B cell (primary cell): Measurements from ENCODE around the gene FGF5. TPM values are rescaled to one million over a fixed set of nuclear protein-coding genes. Genes with fewer than 3 reads are reported as not detected.

Source experiments
- ATAC-seq: fragments of 200-7000 bp; cut with Tn5 transposase; one replicate; pipeline ENCODE4 v1.10.0; 2021; ENCODE audit warnings: low read depth, mild to moderate bottlenecking, moderate number of reproducible peaks, moderate library complexity
- CTCF ChIA-PET: fragments of 350-600 bp; sonication (Branson Sonifier 250); formaldehyde crosslinking; loops from one replicate; lab custom pipeline; 2021; ENCODE audit warnings: antibody characterized with exemption, inconsistent platforms; lab: Charles Lee
- POLR2A ChIA-PET: fragments of 350-600 bp; sonication (Branson Sonifier 250); formaldehyde crosslinking; loops from one replicate; lab custom pipeline; 2021; ENCODE audit warnings: antibody characterized with exemption; lab: Charles Lee
- DNase-seq: peaks from one replicate; pipeline ENCODE4 v3.0.0; 2013
- H2AFZ ChIP-seq: 2 replicates; pipeline ENCODE4 v1.6.1; 2012; ENCODE audit warnings: mild to moderate bottlenecking, low read depth, low read length; ENCODE audit not compliant: insufficient read depth, poor library complexity, severe bottlenecking
- H3K27ac ChIP-seq, 2 donors: 1 replicate in 1 of 2; 2 replicates in 1 of 2; pipeline ENCODE4 v1.5.1; 2012 to 2013; ENCODE audit warnings: low read length in 2 of 2, mild to moderate bottlenecking in 2 of 2, moderate library complexity in 1 of 2
- H3K27me3 ChIP-seq, 4 experiments: fragments of 200-600 bp in 1 of 4; sonication (generic) in 1 of 4; replicated peaks in 1 of 4; 1 replicate in 2 of 4; 2 replicates in 2 of 4; pipeline versions ENCODE4 v1.6.1 to v1.7.0; 2013 to 2016; ENCODE audit warnings: low read length in 3 of 4, mild to moderate bottlenecking in 2 of 4, mixed read lengths in 1 of 4, moderate library complexity in 1 of 4; ENCODE audit not compliant: insufficient read depth in 4 of 4, control insufficient read depth in 3 of 4; ENCODE audit errors: control extremely low read depth in 1 of 4
- H3K36me3 ChIP-seq, 2 experiments: replicated peaks in 1 of 2; 1 replicate in 1 of 2; 2 replicates in 1 of 2; pipeline versions ENCODE4 v1.6.1 to v1.7.1; 2013; ENCODE audit warnings: low read length in 1 of 2; ENCODE audit not compliant: insufficient read depth in 2 of 2, control insufficient read depth in 1 of 2; ENCODE audit errors: control extremely low read depth in 1 of 2, extremely low read depth in 1 of 2
- H3K4me1 ChIP-seq, 2 donors: fragments of 200-600 bp in 1 of 2; sonication (generic) in 1 of 2; 1 replicate in 1 of 2; 2 replicates in 1 of 2; pipeline versions ENCODE4 v1.5.1 to v1.6.1; 2013 to 2017; ENCODE audit warnings: low read length in 2 of 2; ENCODE audit not compliant: control insufficient read depth in 2 of 2, insufficient read depth in 2 of 2
- H3K4me2 ChIP-seq: replicated peaks from 2 replicates; pipeline ENCODE3; 2012; ENCODE audit warnings: mild to moderate bottlenecking, low read depth, low read length; ENCODE audit not compliant: poor library complexity, severe bottlenecking
- H3K4me3 ChIP-seq, 5 experiments: fragments of 200-600 bp in 1 of 5; sonication (generic) in 1 of 5; 1 replicate in 3 of 5; 2 replicates in 2 of 5; pipeline versions ENCODE4 v1.5.1 to v1.7.0; 2011 to 2016; ENCODE audit warnings: low read length in 4 of 5, mild to moderate bottlenecking in 4 of 5, low read depth in 2 of 5, control low read depth in 1 of 5, moderate library complexity in 1 of 5; ENCODE audit not compliant: insufficient read depth in 1 of 5; ENCODE audit errors: control extremely low read depth in 1 of 5, extremely low read depth in 1 of 5
- H3K79me2 ChIP-seq: fragments of 200-600 bp; sonication (generic); one replicate; pipeline ENCODE4 v1.6.0; 2016; ENCODE audit warnings: low read length; ENCODE audit not compliant: control insufficient read depth, insufficient read depth
- H3K9ac ChIP-seq: fragments of 200-600 bp; sonication (generic); 2 replicates; pipeline ENCODE4 v1.6.1; 2017; ENCODE audit warnings: mild to moderate bottlenecking, low read length, moderate library complexity
- H3K9me3 ChIP-seq, 3 donors: one replicate each; pipeline versions ENCODE4 v1.6.1 to v1.7.1; 2013; ENCODE audit warnings: low read length in 2 of 3; ENCODE audit not compliant: control insufficient read depth in 2 of 3, insufficient read depth in 1 of 3; ENCODE audit errors: control extremely low read depth in 1 of 3
- H4K20me1 ChIP-seq: 2 replicates; pipeline ENCODE4 v1.6.0; 2012; ENCODE audit warnings: mild to moderate bottlenecking, low read length; ENCODE audit not compliant: insufficient read depth, control insufficient read depth, poor library complexity, severe bottlenecking
- H3K27ac Mint-ChIP-seq: one replicate; pipeline ENCODE4 v1.8.0; 2021; ENCODE audit warnings: mixed read lengths
- H3K27me3 Mint-ChIP-seq: one replicate; pipeline ENCODE4 v1.8.0; 2021; ENCODE audit warnings: mixed read lengths
- H3K4me1 Mint-ChIP-seq: one replicate; pipeline ENCODE4 v1.8.0; 2021; ENCODE audit warnings: mixed read lengths
- H3K4me3 Mint-ChIP-seq: one replicate; pipeline ENCODE4 v1.8.0; 2021; ENCODE audit warnings: mixed read lengths
- H3K9me3 Mint-ChIP-seq: one replicate; pipeline ENCODE4 v1.8.0; 2022; ENCODE audit warnings: mixed read lengths; ENCODE audit not compliant: insufficient read depth
- CTCF ChIP-seq: fragments of 200-600 bp; IDR thresholded peaks from one replicate; pipeline ENCODE4 v1.8.0; 2022; ENCODE audit warnings: antibody characterized with exemption, mild to moderate bottlenecking
- EZH2 ChIP-seq: IDR thresholded peaks from 2 replicates; pipeline ENCODE4 v1.6.1; 2012; ENCODE audit warnings: borderline replicate concordance, low read depth, mild to moderate bottlenecking, moderate library complexity, low read length; ENCODE audit not compliant: insufficient read depth, poor library complexity, severe bottlenecking
- WGBS: methylation state at CpG from one replicate; pipeline ENCODE4 v1.1.5; 2013; ENCODE audit warnings: missing lambda C conversion rate; ENCODE audit not compliant: insufficient coverage; 5-methylcytosine and 5-hydroxymethylcytosine counted together
- intact Hi-C: fragments of 100-400 bp; cut with micrococcal nuclease; formaldehyde crosslinking; loops from one replicate; pipeline ENCODE4 v1.10.0; 2022
- polyA plus RNA-seq: library from polyadenylated mRNA; depleted of rRNA; stranded (reverse); fragments of >200 nt; gene quantifications from 2 replicates; pipeline ENCODE4 v1.2.3, GENCODE V29; 2012
- total RNA-seq, 2 donors: library from RNA; stranded (reverse); fragments of 120-200 nt in 1 of 2; gene quantifications; 1 replicate in 1 of 2; 2 replicates in 1 of 2; pipeline versions ENCODE4 v1.2.3 to v1.2.4, GENCODE V29; 2013 to 2022

FGF5 gene
- total and polyA plus RNA-seq, 2 donors (not counting 1 experiment from before 2014, with no cell fraction given), result 0.01 TPM; not detected in 1

GRCh38 chr4:80254114-80254513, 12.3 kb upstream of the FGF5 start:
- Histone ChIP-seq H3K27ac (no peak overlapping the region), H3K36me3 (no peaks in the 10 kb centered on the region), H3K4me2 (no peak overlapping the region), H3K9me3 (peaks cover 0 to 3% (median 0%) of the 10 kb centered on the region in 3 donors), H3K9ac (no peak overlapping the region), H3K79me2 (no peaks in the 10 kb centered on the region), H2AFZ (no peak overlapping the region), H3K4me1 (no peaks in the 10 kb centered on the region), H3K4me3 (no peak overlapping the region), H4K20me1 (no peaks in the 10 kb centered on the region), H3K27me3 (peaks cover 0 to 19% (median 15%) of the 10 kb centered on the region in 4 experiments)
- ATAC-seq (no peak), DNase-seq (no peak)
- Mint-ChIP-seq H3K27ac (no peak overlapping the region), H3K27me3 (peaks cover 26% of the 10 kb centered on the region), H3K9me3 (no peaks in the 10 kb centered on the region), H3K4me1 (no peaks in the 10 kb centered on the region), H3K4me3 (no peak overlapping the region)
- no peak for TF ChIP-seq CTCF
- no peak for TF ChIP-seq EZH2
- CTCF ChIA-PET, result no interaction called here
- POLR2A ChIA-PET, result no interaction called here
- intact Hi-C loops, result no loop called here
- 94% methylated on average over 2 of the region's 2 CpGs for WGBS

- WGBS, result no CpG with 5 or more reads among the region's 7 CpGs
- Histone ChIP-seq H3K36me3 (no peaks in the 10 kb centered on the region), H2AFZ (no peak overlapping the region), H4K20me1 (no peaks in the 10 kb centered on the region), H3K27ac (no peak overlapping the region), H3K4me1 (no peaks in the 10 kb centered on the region), H3K4me3 (no peak overlapping the region), H3K9ac (no peak overlapping the region), H3K4me2 (no peak overlapping the region), H3K79me2 (no peaks in the 10 kb centered on the region), H3K9me3 (peaks cover 0 to 3% (median 1%) of the 10 kb centered on the region in 3 donors), H3K27me3 (peaks cover 0 to 23% (median 16%) of the 10 kb centered on the region in 4 experiments)
- no peaks in the 10 kb centered on the region for H3K4me1 Mint-ChIP-seq
- no peak overlapping the region for H3K27ac Mint-ChIP-seq
- no peaks in the 10 kb centered on the region for H3K9me3 Mint-ChIP-seq
- TF ChIP-seq CTCF, result no peak
- no peak for TF ChIP-seq EZH2
- ChIA-PET CTCF (interaction anchor here (0.5 kb wide), 1 partner anchor 154 kb away, joined by 3 read pairs; no protein-coding TSS in a partner anchor), POLR2A (no interaction called here)
- no peak overlapping the region for H3K4me3 Mint-ChIP-seq
- intact Hi-C loops, result no loop called here
- H3K27me3 Mint-ChIP-seq, result peaks cover 35% of the 10 kb centered on the region
- DNase-seq (no peak), ATAC-seq (no peak)
Measured at GRCh38 chr4:80255329-80256095, 11.0 kb upstream of the FGF5 start.
